ENCODE data around the gene LRRC28.

GRCh38 chr15:99326235-99326634 is 75.0 kb downstream of the LRRC28 start:
- no peak for TF ChIP-seq CTCF (IDR thresholded peaks at IDR 0.05; ENCODE audit: insufficient read depth, low read length)
- TF ChIP-seq POLR2AphosphoS5 (IDR thresholded peaks at IDR 0.05; ENCODE audit: low read depth), result no peak
- no peak for TF ChIP-seq REST (IDR thresholded peaks at IDR 0.05; ENCODE audit: insufficient replicate concordance, low read depth)
- no peak for TF ChIP-seq SPI1 (IDR thresholded peaks at IDR 0.05; ENCODE audit: borderline replicate concordance, low read depth)
